Stimulated activated CD8-positive, alpha-beta memory T cell treated with anti-CD3 and anti-CD28 coated beads, Interleukin-4, amount 100 ng/mL, for 24 hours (primary cell): ENCODE measurements around the gene MRNIP.
"Not testable (repeated sequence)": the region's sequence is repeated elsewhere in the genome, so short reads cannot be mapped to it uniquely, and the experiment has no call there.

Experiments
- DNase-seq: peaks from one replicate; pipeline ENCODE4 v3.0.0-alpha.2; 2020; ENCODE audit warnings: low read depth

Gene MRNIP

GRCh38 chr5:179871533-179871932 lies 12.9 kb upstream of the MRNIP start:
- DNase-seq, result not testable (repeated sequence)

GRCh38 chr5:179870952-179871351 lies 12.3 kb upstream of the MRNIP start:
- no peak for DNase-seq

- DNase-seq, result no peak
Observed at GRCh38 chr5:179870403-179870903, 11.8 kb upstream of the MRNIP start.

GRCh38 chr5:179869641-179870402 lies 11.2 kb upstream of the MRNIP start:
- DNase-seq, result no peak

DNA sequence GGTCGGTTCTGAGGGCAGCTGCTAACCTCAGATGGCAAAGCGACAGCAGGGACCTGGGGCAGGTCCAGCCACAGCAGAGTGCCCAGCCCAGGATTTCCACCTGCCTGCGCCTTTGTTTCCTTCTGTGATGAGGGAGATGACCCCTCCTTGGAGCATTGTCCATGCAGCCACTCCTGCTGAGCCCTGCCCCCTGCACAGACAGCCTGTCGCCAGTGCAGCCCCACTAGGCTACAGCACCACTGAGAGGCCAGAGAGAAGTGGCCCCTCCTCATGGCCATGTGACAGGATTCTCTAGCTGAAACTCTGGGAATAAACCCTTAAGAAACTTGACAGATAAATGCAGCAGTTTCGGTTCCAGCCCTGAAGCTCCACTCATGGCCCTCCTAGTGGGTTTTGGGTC lies 10.5 kb upstream of the MRNIP start:
- DNase-seq, result no peak

GRCh38 chr5:179868541-179868940 lies 9.9 kb upstream of the MRNIP start:
- DNase-seq, result no peak

DNA sequence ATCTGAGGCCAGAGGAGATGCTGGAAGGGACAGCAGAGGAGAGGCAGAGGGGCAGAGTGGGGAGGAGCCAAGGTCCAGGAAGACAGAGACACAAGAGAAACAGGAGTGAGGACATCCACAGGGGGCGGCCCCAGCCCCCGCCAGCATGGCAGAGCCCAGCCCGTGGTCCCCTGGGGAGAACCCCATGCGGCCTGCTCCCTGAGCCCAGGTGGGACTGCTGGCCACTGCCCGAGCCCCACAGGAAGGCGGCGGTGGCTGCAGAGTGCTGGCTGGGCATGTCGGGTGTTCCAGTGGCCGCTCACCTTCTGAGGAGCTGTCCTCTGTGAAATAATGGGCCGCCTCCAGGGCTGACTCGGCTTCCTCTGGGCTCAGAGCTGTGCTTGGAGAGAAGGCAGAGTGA lies 8.9 kb upstream of the MRNIP start:
- no peak for DNase-seq

GRCh38 chr5:179867079-179867465 lies 8.5 kb upstream of the MRNIP start:
- DNase-seq, result no peak

DNA sequence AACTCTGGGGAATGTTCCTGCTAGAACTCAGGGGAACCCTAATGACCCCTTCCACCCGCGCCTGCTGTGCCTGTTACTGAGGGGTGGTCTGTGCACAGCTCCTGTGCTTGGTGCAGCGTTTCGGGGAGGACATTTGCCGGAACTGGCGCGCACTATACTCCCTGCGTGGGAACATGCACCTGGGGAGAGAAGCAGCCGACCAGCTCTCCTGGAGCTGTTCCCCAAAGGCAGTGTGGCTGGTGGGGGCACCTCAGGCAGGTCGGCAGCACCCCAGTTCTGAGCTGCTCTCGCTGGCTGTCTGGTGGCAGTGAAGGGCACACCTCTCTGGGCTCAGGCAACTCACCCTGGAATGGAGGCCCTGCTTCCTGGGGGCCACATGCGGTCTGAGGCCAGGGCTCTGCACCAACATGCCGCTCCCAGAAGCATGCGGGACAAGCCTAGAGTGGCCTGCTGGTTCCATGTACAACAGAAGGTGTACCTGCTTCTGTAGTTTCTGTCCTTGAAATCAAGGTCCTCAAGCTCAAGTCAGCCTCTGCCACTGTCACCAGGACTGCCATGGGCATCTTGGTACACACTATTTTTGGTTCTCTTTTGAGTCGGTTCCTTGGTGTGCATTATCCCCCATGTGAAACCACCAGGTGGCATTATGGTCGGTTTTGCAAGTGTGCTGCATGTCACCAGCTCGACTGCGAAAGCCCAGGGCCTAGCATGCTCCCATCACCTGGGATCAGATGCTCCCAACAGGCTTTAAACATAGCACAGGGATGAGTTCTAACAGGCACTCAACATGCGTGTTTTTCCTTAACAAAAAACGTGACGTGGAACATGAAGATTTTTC lies 7.8 kb upstream of the MRNIP start:
- no peak for DNase-seq

DNA sequence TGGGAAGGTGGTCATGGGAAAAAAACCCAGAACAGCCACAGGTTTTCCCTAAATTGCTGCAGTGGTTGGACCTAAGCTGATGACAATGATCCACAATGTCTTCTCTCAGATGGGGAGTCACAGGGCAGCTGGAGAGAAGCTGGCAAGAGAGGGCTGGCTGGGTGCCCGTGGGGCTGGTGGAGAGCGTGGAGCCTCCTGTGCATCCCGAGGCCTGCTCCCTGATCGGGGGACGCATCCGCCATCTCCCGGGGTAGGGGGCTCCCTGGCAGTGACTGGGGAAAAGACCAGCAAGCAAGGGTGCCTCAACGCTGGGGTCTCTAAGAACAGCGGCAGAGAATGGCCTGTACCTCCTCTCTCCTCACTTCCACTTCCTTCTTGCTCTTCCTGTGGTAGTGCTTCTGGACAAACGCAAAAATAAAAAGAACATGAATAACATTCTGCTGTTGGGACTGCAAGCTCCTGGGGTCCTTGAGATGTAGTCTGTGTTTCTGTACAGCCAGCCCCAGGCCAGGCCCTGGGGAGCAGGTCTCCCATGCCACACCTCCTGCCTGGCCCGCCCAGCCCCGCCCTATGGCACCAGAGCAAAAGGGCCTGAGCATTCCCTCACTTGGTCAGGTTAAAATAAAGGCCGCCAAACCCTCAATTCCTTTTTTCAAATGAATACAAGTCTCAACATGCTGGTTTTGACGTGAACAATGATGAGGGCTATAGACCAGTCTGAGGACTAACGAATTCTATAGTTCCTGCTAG lies 7.0 kb upstream of the MRNIP start:
- no peak for DNase-seq

DNA sequence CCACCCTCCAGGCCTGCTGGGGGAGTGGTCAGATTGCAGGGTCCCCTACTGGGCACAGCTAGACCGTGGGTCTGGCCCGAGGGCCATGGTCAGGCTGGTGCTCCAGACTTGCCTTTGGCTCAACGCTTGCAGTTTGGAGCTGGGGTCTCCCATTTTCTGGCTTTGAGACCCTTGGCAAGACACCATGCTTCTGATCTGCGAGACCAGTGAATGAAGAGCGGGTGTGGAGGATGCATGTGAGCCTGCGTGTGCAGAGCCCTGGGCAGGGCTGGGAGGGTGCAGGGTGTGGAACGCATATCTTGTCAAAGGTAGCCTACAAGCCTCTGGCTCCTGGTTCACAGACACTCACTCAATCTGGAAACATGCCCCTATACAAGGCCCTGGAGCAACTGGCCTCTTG lies 6.1 kb upstream of the MRNIP start:
- DNase-seq, result no peak

- DNase-seq, result no peak
Observed at GRCh38 chr5:179863449-179864085, 5.0 kb upstream of the MRNIP start.

DNA sequence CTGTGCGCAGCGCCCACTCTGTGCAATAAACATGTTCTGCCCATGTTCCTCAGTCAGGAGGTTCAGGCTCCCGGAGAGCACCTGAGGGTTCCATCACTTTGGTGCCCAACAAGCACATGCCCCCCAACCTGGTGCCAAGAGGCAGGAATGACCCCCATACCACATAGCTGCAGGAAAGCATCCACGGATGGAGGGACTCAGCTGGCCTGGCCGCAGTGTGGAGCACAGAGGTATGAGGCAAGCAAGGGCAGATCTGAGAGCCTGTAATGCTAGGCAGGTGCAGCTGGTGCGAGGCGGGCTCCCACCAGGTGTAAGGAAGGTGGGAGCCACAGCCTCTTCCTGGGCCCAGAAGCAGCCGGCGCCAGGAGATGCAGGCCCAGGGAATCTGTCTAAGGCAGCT lies 4.3 kb upstream of the MRNIP start:
- DNase-seq, result no peak

DNA sequence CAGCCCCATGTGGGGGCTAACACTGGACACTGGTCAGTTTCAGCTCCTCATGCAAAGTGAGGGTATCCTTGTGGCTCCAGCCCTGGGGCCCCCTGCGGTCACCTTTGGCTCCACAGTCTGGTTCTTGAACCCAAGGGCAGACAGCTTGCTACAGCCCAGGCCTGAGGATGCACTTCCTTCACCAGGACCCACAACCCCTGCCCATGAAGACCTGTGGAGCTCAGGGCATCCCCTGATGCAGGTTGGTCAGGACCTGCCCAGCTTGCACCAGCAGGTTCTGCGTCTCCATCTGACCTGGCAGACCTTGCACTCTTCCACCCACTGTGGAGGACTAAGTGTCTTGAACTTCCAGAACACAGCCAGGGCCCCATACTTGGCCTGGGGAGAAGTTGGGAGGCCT lies 3.7 kb upstream of the MRNIP start:
- DNase-seq, result no peak

- no peak for DNase-seq
Observed at GRCh38 chr5:179860301-179860700, 1.7 kb upstream of the MRNIP start.

DNA sequence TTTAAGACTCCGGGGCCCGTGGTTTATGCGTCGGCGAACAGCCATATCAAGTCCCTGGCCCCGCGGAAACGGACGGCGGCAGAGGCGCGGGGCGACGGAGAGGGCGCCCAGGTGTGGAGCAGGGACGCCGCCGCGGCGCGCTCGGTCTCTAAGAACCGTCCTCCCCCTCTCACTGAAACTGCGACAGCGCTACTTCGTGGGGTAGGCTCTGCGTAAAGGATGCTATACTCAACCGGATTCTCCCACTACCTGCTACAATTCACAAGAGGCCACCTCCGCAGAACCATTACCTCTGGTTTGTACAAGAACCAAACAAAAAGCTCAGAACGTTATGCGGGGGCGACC lies 404 bp downstream of the MRNIP start:
- no peak for DNase-seq

DNA sequence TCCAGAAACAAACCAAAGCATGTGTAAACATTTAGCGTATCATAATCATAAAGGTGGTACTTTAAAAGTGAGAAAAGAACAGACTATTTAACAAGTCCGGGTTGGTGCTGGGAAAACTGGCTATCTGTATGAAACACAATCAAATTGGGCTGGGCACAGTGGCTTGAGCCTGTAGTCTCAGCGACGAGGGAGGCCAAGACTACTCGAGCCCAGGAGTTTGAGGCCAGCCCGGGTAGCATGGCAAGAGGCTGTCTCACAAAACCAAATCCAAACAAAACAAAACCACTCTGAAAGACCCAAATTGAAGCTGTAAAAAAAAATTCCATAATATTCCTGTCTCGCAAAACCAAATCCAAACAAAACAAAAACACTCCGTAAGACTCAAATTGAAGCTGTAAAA lies 4.3 kb downstream of the MRNIP start:
- DNase-seq, result no peak

- no peak for DNase-seq
Observed at GRCh38 chr5:179852993-179853547, 5.5 kb downstream of the MRNIP start.

DNA sequence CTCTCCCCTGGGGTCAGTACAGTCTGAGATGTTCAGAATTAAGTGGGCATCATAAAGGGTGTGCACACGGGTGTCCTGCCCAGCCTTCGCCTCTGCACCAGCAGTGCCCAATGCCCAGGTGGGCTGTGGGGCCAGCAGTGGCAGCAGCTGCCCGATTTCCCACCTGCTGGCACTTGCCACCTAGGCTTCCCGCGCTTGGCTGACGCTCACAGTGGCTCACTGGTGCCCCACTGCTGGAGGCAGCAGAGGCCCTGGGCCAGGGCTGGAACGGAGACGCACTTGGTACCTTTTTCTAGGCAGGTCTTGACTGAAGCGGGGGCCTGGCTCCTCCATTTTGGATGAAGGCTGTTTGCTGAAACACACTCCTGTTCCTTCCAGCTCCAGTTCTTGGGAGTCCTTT lies 17.0 kb downstream of the MRNIP start:
- DNase-seq, result no peak

DNA sequence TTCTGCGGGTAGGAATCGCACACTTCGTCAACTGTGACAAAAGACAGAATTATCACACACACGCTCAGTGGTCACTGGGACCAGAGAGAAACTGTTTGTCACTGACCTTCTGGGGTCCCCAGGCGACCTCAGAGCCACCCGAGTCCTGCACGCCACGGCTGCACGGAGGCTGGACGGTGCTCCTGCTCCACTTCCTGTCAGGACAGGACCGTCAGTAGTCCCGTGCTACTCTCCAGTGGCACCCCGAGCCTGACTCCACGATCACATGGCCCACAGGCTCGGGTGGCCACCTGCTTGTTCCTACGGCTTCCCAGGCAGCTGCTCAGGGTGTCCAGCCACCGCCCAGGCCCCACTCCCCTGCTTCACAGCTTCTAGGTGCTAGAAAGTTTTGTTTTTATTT lies 17.9 kb downstream of the MRNIP start:
- no peak for DNase-seq

DNA sequence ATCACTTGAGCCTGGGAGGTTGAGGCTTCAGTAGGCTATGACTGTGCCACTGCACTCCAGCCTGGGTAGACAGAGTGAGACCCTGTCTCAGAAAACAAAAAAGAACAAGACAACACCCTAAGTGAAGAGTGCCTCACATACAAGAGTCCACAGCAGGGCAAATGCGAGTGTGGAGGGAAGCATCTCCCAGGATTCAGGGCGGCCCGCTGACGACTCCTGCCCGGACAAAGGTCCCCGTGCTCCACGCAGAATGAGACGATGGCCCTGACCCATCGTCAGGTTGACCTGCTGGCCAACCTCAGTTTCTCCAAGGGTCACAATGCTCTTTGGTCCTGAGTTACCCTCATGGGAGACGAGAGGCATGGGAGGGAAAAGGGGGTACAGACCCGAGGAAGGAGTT lies 18.3 kb downstream of the MRNIP start:
- DNase-seq, result no peak
